Neural cell (in vitro differentiated cells): Measurements from ENCODE around the gene ERCC4.

Experiments
- EZH2 ChIP-seq: fragments of 200-600, 300-800 bp; shearing (Covaris generic), sonication (generic); IDR thresholded peaks from 2 replicates; pipeline ENCODE4 v1.6.1; 2014; ENCODE audit warnings: antibody characterized with exemption, low read length, borderline replicate concordance, mild to moderate bottlenecking; ENCODE audit not compliant: insufficient read depth, poor library complexity, severe bottlenecking
- MXI1 ChIP-seq: fragments of 450-650 bp; conservative IDR thresholded peaks from 2 replicates; pipeline ENCODE4 v1.6.1; 2014; ENCODE audit warnings: antibody characterized with exemption, mild to moderate bottlenecking; ENCODE audit not compliant: poor library complexity, severe bottlenecking
- POLR2AphosphoS5 ChIP-seq: IDR thresholded peaks from 2 replicates; pipeline ENCODE4 v1.6.1; 2012
- RAD21 ChIP-seq: fragments of 450-650 bp; conservative IDR thresholded peaks from 2 replicates; pipeline ENCODE4 v1.6.1; 2014; ENCODE audit warnings: antibody characterized with exemption, mild to moderate bottlenecking, moderate library complexity
- TF ChIP-seq, protein P1 (sequence below): fragments of 450-650 bp; IDR thresholded peaks from 2 replicates; pipeline ENCODE4 v1.5.1; 2014; ENCODE audit warnings: antibody characterized with exemption, mild to moderate bottlenecking, moderate library complexity; ENCODE audit not compliant: poor library complexity, severe bottlenecking

DNA sequence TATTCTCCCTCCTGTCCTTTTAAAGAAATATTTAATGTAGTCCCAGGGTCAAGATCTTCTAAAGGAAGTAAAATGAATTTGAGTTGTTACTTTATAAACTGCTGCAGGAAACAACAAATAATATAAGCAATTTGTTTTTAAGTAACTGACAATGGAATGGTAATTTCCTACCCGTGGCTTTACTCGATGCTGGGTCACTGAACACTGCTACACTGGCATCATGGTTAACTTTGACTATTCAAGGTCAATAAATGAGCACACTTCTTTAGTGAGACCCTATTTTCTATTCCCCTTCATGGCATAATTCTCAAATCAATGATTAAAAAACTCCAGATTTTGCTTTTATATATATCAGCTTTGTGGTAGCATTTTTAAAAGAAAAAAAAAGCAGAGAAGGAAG is 22.1 kb upstream of the ERCC4 start:
- TF ChIP-seq, protein P1, sequence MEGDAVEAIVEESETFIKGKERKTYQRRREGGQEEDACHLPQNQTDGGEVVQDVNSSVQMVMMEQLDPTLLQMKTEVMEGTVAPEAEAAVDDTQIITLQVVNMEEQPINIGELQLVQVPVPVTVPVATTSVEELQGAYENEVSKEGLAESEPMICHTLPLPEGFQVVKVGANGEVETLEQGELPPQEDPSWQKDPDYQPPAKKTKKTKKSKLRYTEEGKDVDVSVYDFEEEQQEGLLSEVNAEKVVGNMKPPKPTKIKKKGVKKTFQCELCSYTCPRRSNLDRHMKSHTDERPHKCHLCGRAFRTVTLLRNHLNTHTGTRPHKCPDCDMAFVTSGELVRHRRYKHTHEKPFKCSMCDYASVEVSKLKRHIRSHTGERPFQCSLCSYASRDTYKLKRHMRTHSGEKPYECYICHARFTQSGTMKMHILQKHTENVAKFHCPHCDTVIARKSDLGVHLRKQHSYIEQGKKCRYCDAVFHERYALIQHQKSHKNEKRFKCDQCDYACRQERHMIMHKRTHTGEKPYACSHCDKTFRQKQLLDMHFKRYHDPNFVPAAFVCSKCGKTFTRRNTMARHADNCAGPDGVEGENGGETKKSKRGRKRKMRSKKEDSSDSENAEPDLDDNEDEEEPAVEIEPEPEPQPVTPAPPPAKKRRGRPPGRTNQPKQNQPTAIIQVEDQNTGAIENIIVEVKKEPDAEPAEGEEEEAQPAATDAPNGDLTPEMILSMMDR: no peak
- TF ChIP-seq MXI1 (no peak), RAD21 (no peak), EZH2 (no peak), POLR2AphosphoS5 (no peak)
